GM23338 (cell line): ENCODE results near the gene KCNMA1. TPM values are rescaled to one million over a fixed set of nuclear protein-coding genes. Genes with fewer than 3 reads are reported as not detected.

Experiments
- ATAC-seq: fragments of 200-7000 bp; cut with Tn5 transposase; 3 replicates; pipeline ENCODE4 v1.9.1; 2020
- DNase-seq: peaks from one replicate; pipeline ENCODE4 v3.0.0-alpha.2; 2015; ENCODE audit warnings: low spot score
- H2AFZ ChIP-seq: fragments of 200-600 bp; sonication (generic); 2 replicates; pipeline ENCODE4 v1.8.0; 2016; ENCODE audit warnings: antibody characterized with exemption, mild to moderate bottlenecking, moderate library complexity
- H3F3A ChIP-seq: fragments of 200-600 bp; sonication (generic); replicated peaks from 2 replicates; pipeline ENCODE4 v1.8.0; 2017; ENCODE audit warnings: antibody characterized with exemption, mixed run types, low read depth
- H3K27ac ChIP-seq: fragments of 200-600 bp; sonication (generic); 2 replicates; pipeline ENCODE4 v1.6.1; 2016; ENCODE audit warnings: low read depth
- H3K27me3 ChIP-seq: fragments of 200-600 bp; sonication (generic); 2 replicates; pipeline ENCODE4 v1.8.0; 2016; ENCODE audit warnings: mild to moderate bottlenecking, mixed run types, moderate library complexity; ENCODE audit not compliant: insufficient read depth
- H3K36me3 ChIP-seq: fragments of 200-600 bp; sonication (generic); 2 replicates; pipeline ENCODE4 v1.8.0; 2016; ENCODE audit warnings: mild to moderate bottlenecking; ENCODE audit not compliant: insufficient read depth
- H3K4me1 ChIP-seq: fragments of 200-600 bp; sonication (generic); 2 replicates; pipeline ENCODE4 v1.8.0; 2016; ENCODE audit warnings: mild to moderate bottlenecking, moderate library complexity; ENCODE audit not compliant: insufficient read depth
- H3K4me2 ChIP-seq: fragments of 200-600 bp; sonication (generic); 2 replicates; pipeline ENCODE4 v1.7.1; 2017; ENCODE audit warnings: mixed run types
- H3K4me3 ChIP-seq: fragments of 200-600 bp; sonication (generic); 2 replicates; pipeline ENCODE4 v1.6.1; 2016; ENCODE audit warnings: mixed run types
- H3K79me2 ChIP-seq: fragments of 200-600 bp; sonication (generic); replicated peaks from 2 replicates; pipeline ENCODE4 v1.8.0; 2017; ENCODE audit warnings: mild to moderate bottlenecking; ENCODE audit not compliant: insufficient read depth
- H3K9me2 ChIP-seq: fragments of 200-600 bp; sonication (generic); 2 replicates; pipeline ENCODE4 v1.8.0; 2017; ENCODE audit not compliant: insufficient read depth
- H4K20me1 ChIP-seq: fragments of 200-600 bp; sonication (generic); replicated peaks from 2 replicates; pipeline ENCODE4 v1.8.0; 2017; ENCODE audit warnings: mild to moderate bottlenecking; ENCODE audit not compliant: insufficient read depth
- H3K27ac Mint-ChIP-seq: 2 replicates; pipeline ENCODE4 v1.8.0; 2020; ENCODE audit warnings: inconsistent platforms, mild to moderate bottlenecking, moderate library complexity, mixed read lengths
- H3K27me3 Mint-ChIP-seq: 3 replicates; pipeline ENCODE4 v1.8.0; 2022; ENCODE audit warnings: low read depth, mild to moderate bottlenecking, moderate library complexity, mixed read lengths, inconsistent platforms; ENCODE audit not compliant: insufficient read depth, poor library complexity
- H3K36me3 Mint-ChIP-seq: 3 replicates; pipeline ENCODE4 v1.8.0; 2021; ENCODE audit warnings: low read depth, mild to moderate bottlenecking, inconsistent platforms, moderate library complexity, mixed read lengths
- H3K4me1 Mint-ChIP-seq: 3 replicates; pipeline ENCODE4 v1.8.0; 2020; ENCODE audit warnings: mild to moderate bottlenecking, inconsistent platforms, mixed read lengths
- H3K4me3 Mint-ChIP-seq: 3 replicates; pipeline ENCODE4 v1.8.0; 2021; ENCODE audit warnings: moderate library complexity, mild to moderate bottlenecking, inconsistent platforms, mixed read lengths
- H3K9me3 Mint-ChIP-seq: 3 replicates; pipeline ENCODE4 v1.8.0; 2020; ENCODE audit warnings: moderate library complexity, mild to moderate bottlenecking, inconsistent platforms, mixed read lengths
- CREB1 ChIP-seq: fragments of 250-450 bp; sonication (Bioruptor Pico); IDR thresholded peaks from 2 replicates; pipeline ENCODE4 v1.5.0; 2020; ENCODE audit warnings: low read depth, mild to moderate bottlenecking, moderate library complexity
- EZH2 ChIP-seq: fragments of 200-600 bp; sonication (generic); IDR thresholded peaks from one replicate; pipeline ENCODE4 v1.8.0; 2017; ENCODE audit warnings: antibody characterized with exemption, mild to moderate bottlenecking, low read depth; ENCODE audit not compliant: unreplicated experiment
- EZH2phosphoT487 ChIP-seq: fragments of 200-600 bp; sonication (generic); IDR thresholded peaks from one replicate; pipeline ENCODE4 v1.8.1; 2018; ENCODE audit warnings: antibody characterized with exemption; ENCODE audit not compliant: unreplicated experiment
- JUNB ChIP-seq: IDR thresholded peaks from one replicate; pipeline ENCODE4 v1.6.1; 2016; ENCODE audit warnings: antibody characterized with exemption; ENCODE audit not compliant: unreplicated experiment
- NANOG ChIP-seq: IDR thresholded peaks from 2 replicates; pipeline ENCODE4 v1.6.1; 2016; ENCODE audit warnings: antibody characterized with exemption, borderline replicate concordance
- POLR2AphosphoS5 ChIP-seq: IDR thresholded peaks from 2 replicates; pipeline ENCODE4 v1.6.1; 2016; ENCODE audit warnings: antibody characterized with exemption, low read depth
- STAT1 ChIP-seq: IDR thresholded peaks from one replicate; pipeline ENCODE4 v1.6.1; 2016; ENCODE audit warnings: antibody characterized with exemption; ENCODE audit not compliant: unreplicated experiment
- ZNF114 ChIP-seq: fragments of 250-450 bp; sonication (Bioruptor Pico); IDR thresholded peaks from 2 replicates; pipeline ENCODE4 v1.5.0; 2020; ENCODE audit warnings: mild to moderate bottlenecking, moderate library complexity
- ZNF331 ChIP-seq: fragments of 250-450 bp; sonication (Bioruptor Pico); IDR thresholded peaks from 2 replicates; pipeline ENCODE4 v1.5.0; 2020; ENCODE audit warnings: low read depth, mild to moderate bottlenecking, moderate library complexity
- polyA plus RNA-seq: library from polyadenylated mRNA; unstranded; fragments of >200 nt; fragmentation: Nextera tagmentation; extraction: Ambion mirVana; gene quantifications from 2 replicates; pipeline ENCODE4 v1.2.1, GENCODE V29; 2016
- total RNA-seq: library from RNA; depleted of rRNA; stranded (reverse); fragments of >200 nt; shearing (Covaris generic); gene quantifications from 2 replicates; pipeline ENCODE4 v1.2.3, GENCODE V29; 2014
- TF ChIP-seq, protein P1 (sequence below), 2 experiments: fragments of 200-600 bp in 1 of 2; sonication (generic) in 1 of 2; conservative IDR thresholded peaks; 2 replicates each; pipeline versions ENCODE4 v1.5.1 to v1.6.1; 2016 to 2017; ENCODE audit warnings: antibody characterized with exemption in 2 of 2, low read depth in 2 of 2, mild to moderate bottlenecking in 2 of 2, moderate library complexity in 1 of 2
- TF ChIP-seq, protein P2 (sequence below): IDR thresholded peaks from 2 replicates; pipeline ENCODE4 v1.6.1; 2016; ENCODE audit warnings: antibody characterized with exemption
- TF ChIP-seq, protein P3 (sequence below): IDR thresholded peaks from one replicate; pipeline ENCODE4 v1.6.1; 2018; ENCODE audit warnings: antibody characterized with exemption; ENCODE audit not compliant: unreplicated experiment

KCNMA1 gene
- total and polyA plus RNA-seq, 2 experiments from 2014 or later, result 8.2 to 9.0 TPM

DNA sequence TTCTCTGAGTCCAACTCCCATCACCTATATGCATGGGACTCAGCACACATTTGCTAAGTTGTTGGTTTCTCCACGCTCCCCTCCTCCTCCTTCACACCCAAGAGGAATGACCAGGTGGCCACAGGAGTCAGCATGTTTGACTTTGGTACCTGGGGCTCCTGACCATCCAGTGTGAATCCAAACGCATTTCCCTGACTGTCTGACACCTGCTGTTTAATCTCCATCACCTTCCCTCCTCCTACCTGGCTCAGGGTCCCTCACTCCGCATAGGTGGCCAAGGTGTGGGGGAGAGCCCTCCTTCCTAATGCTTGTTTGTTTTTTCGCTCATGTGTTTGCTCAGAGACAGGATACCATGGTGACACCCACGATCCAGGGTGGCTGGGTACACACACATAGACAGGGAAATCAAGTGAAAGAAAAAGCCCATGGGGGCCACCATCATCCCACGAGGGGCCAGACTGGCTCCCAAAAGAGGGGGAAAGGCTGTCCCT is 194.9 kb downstream of the KCNMA1 start (continued):
- no peak for TF ChIP-seq CREB1 (CRISPR knock-in tag)
- TF ChIP-seq POLR2AphosphoS5, result no peak
- TF ChIP-seq EZH2phosphoT487, result no peak
- no peak for TF ChIP-seq JUNB
- no peak for TF ChIP-seq NANOG
- TF ChIP-seq, protein P1, sequence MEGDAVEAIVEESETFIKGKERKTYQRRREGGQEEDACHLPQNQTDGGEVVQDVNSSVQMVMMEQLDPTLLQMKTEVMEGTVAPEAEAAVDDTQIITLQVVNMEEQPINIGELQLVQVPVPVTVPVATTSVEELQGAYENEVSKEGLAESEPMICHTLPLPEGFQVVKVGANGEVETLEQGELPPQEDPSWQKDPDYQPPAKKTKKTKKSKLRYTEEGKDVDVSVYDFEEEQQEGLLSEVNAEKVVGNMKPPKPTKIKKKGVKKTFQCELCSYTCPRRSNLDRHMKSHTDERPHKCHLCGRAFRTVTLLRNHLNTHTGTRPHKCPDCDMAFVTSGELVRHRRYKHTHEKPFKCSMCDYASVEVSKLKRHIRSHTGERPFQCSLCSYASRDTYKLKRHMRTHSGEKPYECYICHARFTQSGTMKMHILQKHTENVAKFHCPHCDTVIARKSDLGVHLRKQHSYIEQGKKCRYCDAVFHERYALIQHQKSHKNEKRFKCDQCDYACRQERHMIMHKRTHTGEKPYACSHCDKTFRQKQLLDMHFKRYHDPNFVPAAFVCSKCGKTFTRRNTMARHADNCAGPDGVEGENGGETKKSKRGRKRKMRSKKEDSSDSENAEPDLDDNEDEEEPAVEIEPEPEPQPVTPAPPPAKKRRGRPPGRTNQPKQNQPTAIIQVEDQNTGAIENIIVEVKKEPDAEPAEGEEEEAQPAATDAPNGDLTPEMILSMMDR (conservative IDR thresholded peaks at IDR 0.05; ENCODE audit: low read depth in 2 of 2), result no peak
- no peak for TF ChIP-seq ZNF114
- TF ChIP-seq ZNF331 (CRISPR knock-in tag), result no peak
- no peak for TF ChIP-seq STAT1

DNA sequence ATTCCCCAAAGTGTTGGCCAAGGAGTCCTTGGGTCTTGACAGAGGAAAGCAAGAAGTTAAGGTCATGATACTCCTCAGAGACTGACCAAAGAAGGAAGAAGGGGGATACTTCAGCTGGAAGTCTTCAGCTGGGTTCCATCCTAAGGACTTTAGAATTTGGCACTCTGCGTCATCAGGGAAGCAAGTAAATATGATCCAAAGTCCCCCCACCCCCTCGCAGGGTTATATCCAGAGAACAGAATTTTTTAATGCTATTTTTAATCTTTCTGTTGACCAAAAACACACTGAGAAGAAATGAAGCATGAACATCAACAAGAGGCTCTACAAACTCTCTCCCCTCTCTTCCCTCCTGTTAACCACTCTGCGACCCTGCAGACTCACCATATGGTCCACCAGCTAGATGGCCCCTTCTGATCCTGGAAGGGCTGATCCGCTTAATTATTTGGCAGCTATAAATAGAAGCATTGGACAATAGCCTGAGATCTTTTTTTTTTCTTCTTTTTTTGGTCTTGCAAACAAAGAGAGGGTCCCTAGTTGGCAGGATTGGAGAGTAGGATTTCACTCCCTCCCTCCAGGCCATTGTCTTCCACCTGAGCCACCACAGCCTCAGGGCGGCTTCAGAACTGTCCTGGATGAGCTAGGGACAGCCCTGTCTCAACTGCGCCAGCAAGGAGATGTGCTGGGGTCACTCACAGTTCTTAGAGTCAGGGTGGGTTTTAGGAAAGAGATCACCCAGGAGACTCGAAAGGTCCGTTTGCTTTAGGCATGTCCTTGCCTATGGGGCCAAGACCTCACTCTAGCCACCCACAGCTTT is 196.0 kb downstream of the KCNMA1 start:
- H3K4me3 Mint-ChIP-seq, result no peak overlapping the region
- no peaks in the 10 kb centered on the region for H3K36me3 Mint-ChIP-seq
- no peaks in the 10 kb centered on the region for H4K20me1 ChIP-seq
- peaks cover 6% of the 10 kb centered on the region; the same call in 2 of the 3 replicates for H3K4me1 Mint-ChIP-seq
- H2AFZ ChIP-seq, result no peak overlapping the region
- H3K79me2 ChIP-seq, result no peaks in the 10 kb centered on the region
- H3K4me1 ChIP-seq, result no peaks in the 10 kb centered on the region
- ATAC-seq (peak; percentile 50), DNase-seq (no peak)
- no peak overlapping the region for H3K27ac Mint-ChIP-seq
- no peak overlapping the region for H3K4me2 ChIP-seq
- H3K27ac ChIP-seq, result no peak overlapping the region
- H3K9me2 ChIP-seq, result no peaks in the 10 kb centered on the region
- H3K9me3 Mint-ChIP-seq, result no peaks in the 10 kb centered on the region; the same call in 2 of the 3 replicates
- peaks cover 2% of the 10 kb centered on the region for H3K27me3 Mint-ChIP-seq
- no peak overlapping the region for H3K4me3 ChIP-seq
- no peaks in the 10 kb centered on the region for H3K27me3 ChIP-seq
- H3F3A ChIP-seq, result no peaks in the 10 kb centered on the region
- no peaks in the 10 kb centered on the region for H3K36me3 ChIP-seq
- TF ChIP-seq, protein P1 (conservative IDR thresholded peaks at IDR 0.05; ENCODE audit: low read depth in 2 of 2), result no peak
- TF ChIP-seq, protein P2, sequence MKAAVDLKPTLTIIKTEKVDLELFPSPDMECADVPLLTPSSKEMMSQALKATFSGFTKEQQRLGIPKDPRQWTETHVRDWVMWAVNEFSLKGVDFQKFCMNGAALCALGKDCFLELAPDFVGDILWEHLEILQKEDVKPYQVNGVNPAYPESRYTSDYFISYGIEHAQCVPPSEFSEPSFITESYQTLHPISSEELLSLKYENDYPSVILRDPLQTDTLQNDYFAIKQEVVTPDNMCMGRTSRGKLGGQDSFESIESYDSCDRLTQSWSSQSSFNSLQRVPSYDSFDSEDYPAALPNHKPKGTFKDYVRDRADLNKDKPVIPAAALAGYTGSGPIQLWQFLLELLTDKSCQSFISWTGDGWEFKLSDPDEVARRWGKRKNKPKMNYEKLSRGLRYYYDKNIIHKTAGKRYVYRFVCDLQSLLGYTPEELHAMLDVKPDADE, result no peak
- TF ChIP-seq STAT1, result no peak
- TF ChIP-seq EZH2, result no peak
- no peak for TF ChIP-seq ZNF331 (CRISPR knock-in tag)
- TF ChIP-seq POLR2AphosphoS5, result no peak
- TF ChIP-seq, protein P3, sequence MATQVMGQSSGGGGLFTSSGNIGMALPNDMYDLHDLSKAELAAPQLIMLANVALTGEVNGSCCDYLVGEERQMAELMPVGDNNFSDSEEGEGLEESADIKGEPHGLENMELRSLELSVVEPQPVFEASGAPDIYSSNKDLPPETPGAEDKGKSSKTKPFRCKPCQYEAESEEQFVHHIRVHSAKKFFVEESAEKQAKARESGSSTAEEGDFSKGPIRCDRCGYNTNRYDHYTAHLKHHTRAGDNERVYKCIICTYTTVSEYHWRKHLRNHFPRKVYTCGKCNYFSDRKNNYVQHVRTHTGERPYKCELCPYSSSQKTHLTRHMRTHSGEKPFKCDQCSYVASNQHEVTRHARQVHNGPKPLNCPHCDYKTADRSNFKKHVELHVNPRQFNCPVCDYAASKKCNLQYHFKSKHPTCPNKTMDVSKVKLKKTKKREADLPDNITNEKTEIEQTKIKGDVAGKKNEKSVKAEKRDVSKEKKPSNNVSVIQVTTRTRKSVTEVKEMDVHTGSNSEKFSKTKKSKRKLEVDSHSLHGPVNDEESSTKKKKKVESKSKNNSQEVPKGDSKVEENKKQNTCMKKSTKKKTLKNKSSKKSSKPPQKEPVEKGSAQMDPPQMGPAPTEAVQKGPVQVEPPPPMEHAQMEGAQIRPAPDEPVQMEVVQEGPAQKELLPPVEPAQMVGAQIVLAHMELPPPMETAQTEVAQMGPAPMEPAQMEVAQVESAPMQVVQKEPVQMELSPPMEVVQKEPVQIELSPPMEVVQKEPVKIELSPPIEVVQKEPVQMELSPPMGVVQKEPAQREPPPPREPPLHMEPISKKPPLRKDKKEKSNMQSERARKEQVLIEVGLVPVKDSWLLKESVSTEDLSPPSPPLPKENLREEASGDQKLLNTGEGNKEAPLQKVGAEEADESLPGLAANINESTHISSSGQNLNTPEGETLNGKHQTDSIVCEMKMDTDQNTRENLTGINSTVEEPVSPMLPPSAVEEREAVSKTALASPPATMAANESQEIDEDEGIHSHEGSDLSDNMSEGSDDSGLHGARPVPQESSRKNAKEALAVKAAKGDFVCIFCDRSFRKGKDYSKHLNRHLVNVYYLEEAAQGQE, result no peak
- TF ChIP-seq EZH2phosphoT487, result no peak
